ENCODE results near the gene CHST12.
"Not testable (repeated sequence)": the region's sequence is repeated elsewhere in the genome, so short reads cannot be mapped to it uniquely, and the experiment has no call there.

The CHST12 gene

DNA sequence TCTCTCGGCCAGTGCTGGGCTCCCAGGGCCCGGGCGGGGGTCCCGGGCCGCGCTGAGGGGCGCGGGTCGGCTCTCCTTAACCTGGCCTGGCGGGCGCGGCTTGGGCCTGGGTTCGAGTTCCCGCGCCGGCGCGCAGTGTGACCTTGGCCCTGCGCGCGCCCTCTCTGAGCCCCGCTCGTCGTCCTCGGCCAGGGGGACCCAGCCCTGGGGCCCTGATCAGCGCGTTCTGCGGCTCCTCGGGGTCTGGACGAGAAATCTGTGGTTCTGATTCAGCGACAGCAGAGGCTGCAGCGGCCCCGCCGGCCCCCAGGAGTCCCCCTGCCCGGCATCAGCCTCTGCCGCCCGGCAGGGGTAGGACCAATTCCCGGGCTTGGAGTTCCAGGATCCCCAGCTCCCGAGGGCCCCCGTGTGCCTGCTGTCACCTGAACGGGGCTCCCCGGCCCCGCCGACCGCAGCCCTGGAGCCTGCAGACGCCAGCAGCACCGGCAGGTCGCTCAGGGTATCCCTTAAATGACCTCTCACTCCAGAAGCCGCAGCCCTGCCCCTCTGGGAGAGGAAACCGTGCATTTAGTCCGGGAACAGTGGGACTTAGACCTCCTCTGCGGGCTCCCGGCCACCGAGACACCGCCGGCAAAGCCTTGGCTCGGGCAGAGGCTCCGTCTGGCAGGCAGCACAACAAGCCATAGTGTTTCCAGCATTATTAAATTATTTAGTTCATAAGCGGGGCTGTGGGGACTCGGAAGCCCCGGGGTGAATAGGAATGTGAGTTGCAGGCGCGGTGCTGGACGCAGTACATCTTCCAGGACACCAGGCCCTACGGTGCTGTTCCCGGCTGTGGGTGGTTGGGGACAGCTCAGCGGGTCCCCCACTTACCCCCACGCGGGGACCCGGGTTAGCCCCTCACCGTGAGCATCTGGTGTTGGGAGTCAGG, 572 bp downstream of the CHST12 start:
- peak in 1 of 3 experiments; percentile 19 for DNase-seq (ENCODE audit: low read depth in 3 of 3)

GRCh38 chr7:2404714-2405119, 1.3 kb downstream of the CHST12 start:
- no peak for DNase-seq (ENCODE audit: low read depth in 3 of 3)

DNA sequence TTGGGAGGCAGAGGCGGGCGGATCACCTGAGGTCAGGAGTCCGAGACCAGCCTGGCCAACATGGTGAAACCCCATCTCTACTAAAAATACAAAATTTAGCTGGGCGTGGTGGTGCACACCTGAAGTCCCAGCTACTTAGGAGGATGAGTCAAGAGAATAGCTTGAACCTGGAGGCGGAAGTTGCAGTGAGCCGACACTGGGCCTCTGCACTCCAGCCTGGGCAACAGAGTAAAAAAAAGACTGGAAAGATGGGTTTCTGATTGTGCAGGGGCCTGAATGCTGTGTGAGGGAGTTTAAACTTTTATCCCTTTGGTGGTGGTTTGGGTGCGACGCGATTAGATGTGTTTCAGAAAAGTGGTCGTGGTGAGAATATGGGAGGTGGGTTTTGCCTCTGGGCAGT, 1.8 kb downstream of the CHST12 start:
- DNase-seq (ENCODE audit: low read depth in 3 of 3): no peak

GRCh38 chr7:2405601-2406345, 2.4 kb downstream of the CHST12 start:
- DNase-seq (ENCODE audit: low read depth in 3 of 3): peak in 1 of 3 experiments; percentile 25

GRCh38 chr7:2409745-2410414, 6.5 kb downstream of the CHST12 start:
- no peak for DNase-seq (ENCODE audit: low read depth in 3 of 3)

DNA sequence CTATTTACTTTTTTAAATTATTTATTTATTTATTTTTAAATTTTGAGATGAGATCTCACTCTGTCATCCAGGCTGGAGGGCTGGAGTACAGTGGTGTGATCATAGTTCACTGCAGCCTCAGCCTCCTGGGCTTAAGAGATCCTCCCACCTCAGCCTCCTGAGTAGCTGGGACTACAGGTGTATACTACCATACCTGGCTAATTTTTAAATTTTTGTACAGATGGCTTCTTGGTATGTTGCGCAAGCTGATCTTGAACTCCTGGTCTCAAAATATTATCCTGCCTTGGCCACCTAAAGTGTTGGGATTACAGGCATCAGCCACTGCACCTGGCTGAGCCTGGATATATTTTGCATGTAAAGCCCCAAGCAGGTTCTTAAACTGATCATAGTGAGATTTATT, 7.6 kb downstream of the CHST12 start:
- no peak for DNase-seq (ENCODE audit: low read depth in 3 of 3)

- no peak for DNase-seq (ENCODE audit: low read depth in 3 of 3)
Observed at GRCh38 chr7:2411815-2412586, 8.6 kb downstream of the CHST12 start.

DNA sequence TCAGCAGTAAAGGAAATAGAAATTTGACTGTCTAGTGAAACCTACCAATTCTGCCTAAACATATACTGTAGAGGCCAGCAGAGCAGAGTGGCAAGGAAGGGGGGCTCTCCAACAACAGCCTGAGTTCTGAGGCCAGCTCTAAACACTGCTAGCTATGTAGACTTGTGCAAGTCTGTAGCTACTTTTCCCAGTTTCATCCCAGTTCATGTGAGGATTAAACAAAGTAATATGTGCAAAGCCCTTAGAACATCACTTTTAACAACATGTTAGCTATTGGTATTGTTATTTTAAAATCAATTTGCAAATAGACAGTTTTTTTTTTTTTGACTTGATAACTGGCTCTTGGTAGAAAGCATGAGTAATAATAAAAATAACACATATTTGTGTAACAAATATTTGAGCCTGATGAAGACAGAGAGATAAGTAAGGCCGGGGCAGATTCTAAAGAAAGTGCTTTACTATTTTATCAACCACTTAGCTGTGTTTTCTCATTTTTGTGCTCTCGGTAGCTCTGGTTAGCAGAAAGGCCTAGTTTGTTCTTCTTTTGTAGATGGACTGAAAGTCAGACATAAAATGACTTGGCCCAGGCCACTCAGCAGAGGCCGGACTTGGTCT, 9.3 kb downstream of the CHST12 start:
- DNase-seq (ENCODE audit: low read depth in 3 of 3): no peak

DNA sequence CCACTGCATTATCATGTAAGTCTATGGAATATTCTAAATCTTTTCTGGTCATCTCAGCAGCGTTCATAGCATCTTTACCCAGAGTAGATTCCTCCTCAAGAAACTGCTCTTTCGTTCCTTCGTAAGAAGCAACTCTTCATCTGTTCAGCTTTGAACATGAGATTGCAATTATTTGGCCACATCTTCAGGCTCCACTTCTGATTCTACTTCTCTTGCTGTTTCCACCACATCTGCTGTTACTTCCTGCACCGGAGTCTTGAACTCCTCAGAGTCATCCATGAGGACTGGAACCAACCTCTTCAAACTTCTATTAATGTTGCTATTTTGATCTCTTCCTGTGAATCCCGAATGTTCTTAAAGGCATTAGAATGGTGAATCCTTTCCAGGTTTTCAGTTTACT, 12.7 kb downstream of the CHST12 start:
- DNase-seq (ENCODE audit: low read depth in 3 of 3): no peak

DNA sequence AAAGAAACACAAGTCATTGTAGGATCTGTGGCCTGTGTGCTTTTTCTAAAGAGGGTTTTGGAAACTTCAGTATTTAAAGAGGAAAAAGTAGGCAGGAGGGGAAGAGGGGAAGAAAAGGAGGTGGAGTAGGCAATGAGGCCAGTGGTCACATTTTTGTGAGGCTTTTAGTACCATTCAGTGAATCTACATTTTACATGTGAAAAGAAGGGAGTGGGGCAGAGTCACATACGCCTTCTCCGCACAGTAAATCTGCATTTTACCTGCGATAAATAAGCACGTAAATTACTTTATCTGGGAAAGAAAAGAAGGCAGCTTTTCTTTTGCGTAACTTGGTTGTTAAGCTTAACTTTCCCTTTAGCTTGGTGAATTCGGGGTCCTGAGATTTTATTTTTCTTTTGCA, 13.2 kb downstream of the CHST12 start:
- no peak for DNase-seq (ENCODE audit: low read depth in 3 of 3)

DNA sequence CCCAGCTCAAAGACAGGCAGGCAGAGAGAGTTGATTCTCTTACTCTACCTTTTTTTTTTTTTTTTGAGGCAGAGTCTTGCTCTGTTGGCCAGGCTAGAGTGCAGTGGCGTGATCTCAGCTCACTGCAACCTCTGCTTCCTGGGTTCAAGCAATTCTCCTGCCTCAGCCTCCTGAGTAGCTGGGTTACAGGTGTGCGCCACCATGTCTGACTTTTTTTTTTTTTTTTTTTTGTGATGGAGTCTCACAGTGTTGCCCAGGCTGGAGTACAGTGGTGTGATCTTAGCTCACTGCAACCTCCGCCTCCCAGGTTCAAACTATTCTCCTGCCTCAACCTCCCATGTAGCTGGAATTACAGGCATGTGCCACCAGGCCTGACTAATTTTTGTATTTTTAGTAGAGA, 13.8 kb downstream of the CHST12 start:
- not testable (repeated sequence) for DNase-seq (ENCODE audit: low read depth in 3 of 3)

GRCh38 chr7:2417981-2418481, 14.6 kb downstream of the CHST12 start:
- DNase-seq (ENCODE audit: low read depth in 3 of 3): no peak

GRCh38 chr7:2420216-2420933, 17.0 kb downstream of the CHST12 start:
- DNase-seq (ENCODE audit: low read depth in 3 of 3): no peak

- DNase-seq (ENCODE audit: low read depth in 3 of 3): no peak
Observed at GRCh38 chr7:2421943-2422310, 18.5 kb downstream of the CHST12 start.

- DNase-seq (ENCODE audit: low read depth in 3 of 3): no peak
Observed at GRCh38 chr7:2425749-2426148, 22.3 kb downstream of the CHST12 start.

- DNase-seq (ENCODE audit: low read depth in 3 of 3): peak in 2 of 3 experiments; percentile 14 to 23
Observed at GRCh38 chr7:2431260-2431867, 28.0 kb downstream of the CHST12 start.

- no peak for DNase-seq (ENCODE audit: low read depth in 3 of 3)
Observed at GRCh38 chr7:2432910-2433712, 29.7 kb downstream of the CHST12 start.

- no peak for DNase-seq (ENCODE audit: low read depth in 3 of 3)
Observed at GRCh38 chr7:2433713-2434550, 30.5 kb downstream of the CHST12 start.
